Activated T-helper 1 cell treated with anti-CD3 and anti-CD28 coated beads, Interleukin-12 subunit alpha, Interleukin-12 subunit beta, Interleukin-2, Interleukin-4 antibody, amounts not matched to agents 30 ng/mL and 10 ng/mL and 1 ng/mL, durations not matched to agents 14 hours and 24 hours and 36 hours (primary cell): ENCODE data around the gene AMIGO1. TPM values are rescaled to one million over a fixed set of nuclear protein-coding genes. Genes with fewer than 3 reads are reported as not detected.

Experiments
- DNase-seq: peaks from one replicate; pipeline ENCODE4 v3.0.0; 2021; ENCODE audit warnings: low spot score
- H3K27ac Mint-ChIP-seq: one replicate; pipeline ENCODE4 v1.8.0; 2021; ENCODE audit warnings: mild to moderate bottlenecking, mixed read lengths
- H3K27me3 Mint-ChIP-seq: one replicate; pipeline ENCODE4 v1.8.0; 2022; ENCODE audit warnings: mild to moderate bottlenecking, moderate library complexity, mixed read lengths; ENCODE audit not compliant: insufficient read depth
- H3K36me3 Mint-ChIP-seq: one replicate; pipeline ENCODE4 v1.8.0; 2021; ENCODE audit warnings: low read depth, mixed read lengths
- H3K4me1 Mint-ChIP-seq: one replicate; pipeline ENCODE4 v1.8.0; 2021; ENCODE audit warnings: low read depth, mixed read lengths
- H3K4me3 Mint-ChIP-seq: one replicate; pipeline ENCODE4 v1.8.0; 2021; ENCODE audit warnings: mild to moderate bottlenecking, moderate library complexity, mixed read lengths
- H3K9me3 Mint-ChIP-seq: one replicate; pipeline ENCODE4 v1.8.0; 2021; ENCODE audit warnings: mixed read lengths
- intact Hi-C: fragments of 100-400 bp; cut with micrococcal nuclease; formaldehyde crosslinking; loops from one replicate; pipeline ENCODE4 v1.15.1; 2024
- total RNA-seq: library from RNA; stranded (reverse); gene quantifications from 2 replicates; pipeline ENCODE4 v1.2.3, GENCODE V29; 2022

AMIGO1 gene, protein sequence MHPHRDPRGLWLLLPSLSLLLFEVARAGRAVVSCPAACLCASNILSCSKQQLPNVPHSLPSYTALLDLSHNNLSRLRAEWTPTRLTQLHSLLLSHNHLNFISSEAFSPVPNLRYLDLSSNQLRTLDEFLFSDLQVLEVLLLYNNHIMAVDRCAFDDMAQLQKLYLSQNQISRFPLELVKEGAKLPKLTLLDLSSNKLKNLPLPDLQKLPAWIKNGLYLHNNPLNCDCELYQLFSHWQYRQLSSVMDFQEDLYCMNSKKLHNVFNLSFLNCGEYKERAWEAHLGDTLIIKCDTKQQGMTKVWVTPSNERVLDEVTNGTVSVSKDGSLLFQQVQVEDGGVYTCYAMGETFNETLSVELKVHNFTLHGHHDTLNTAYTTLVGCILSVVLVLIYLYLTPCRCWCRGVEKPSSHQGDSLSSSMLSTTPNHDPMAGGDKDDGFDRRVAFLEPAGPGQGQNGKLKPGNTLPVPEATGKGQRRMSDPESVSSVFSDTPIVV
- 1.2 TPM in 2 replicates for total RNA-seq

DNA sequence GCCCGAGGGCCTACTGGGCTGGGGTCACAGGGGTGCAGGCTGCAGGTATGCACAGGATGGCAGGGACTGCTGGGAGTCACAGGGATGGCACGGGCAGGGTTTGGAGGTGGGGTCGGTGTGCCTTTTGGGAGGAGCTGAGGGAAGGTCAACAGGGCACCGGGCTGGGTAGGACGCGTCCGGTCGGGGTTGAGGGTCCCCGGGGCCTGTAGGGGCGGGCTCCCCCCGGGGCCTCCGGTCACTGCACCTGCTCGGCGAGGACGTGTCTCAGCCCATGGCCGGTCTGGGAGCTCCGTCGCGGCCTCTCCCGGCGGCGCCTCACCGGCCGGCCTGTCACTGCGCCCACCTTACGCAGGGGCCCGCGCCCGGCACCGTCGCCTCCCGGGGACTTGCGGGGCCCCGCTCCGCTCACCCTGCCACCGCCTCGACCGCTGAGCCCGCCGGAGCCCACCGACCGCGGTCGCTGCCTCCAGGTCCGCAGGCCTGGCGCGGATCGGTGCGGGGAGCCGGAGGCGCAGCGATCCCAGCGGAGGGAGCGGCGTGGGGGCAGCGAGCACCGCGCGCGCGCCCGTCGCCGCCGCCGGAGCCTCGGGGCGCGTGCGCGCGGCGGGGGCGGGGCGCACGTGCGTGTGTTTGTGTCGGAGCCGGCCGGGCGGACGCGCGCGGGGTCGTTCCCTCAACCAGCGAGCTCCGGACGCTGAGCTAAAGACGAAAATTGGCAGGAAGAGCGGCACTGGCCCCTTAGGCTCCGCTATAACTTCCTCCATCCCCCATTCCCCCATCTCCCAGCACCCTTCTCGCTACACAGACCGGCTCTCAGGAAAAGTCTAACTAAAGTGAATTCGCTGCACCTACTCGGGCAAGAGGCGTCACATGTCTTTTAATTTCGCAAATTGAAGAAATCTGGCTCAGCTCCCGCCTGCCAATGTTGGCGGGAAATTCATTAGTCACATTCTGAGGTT, at the start of gene AMIGO1:
Gene AMIGO1 (minus strand): TSS at position 552 of the 959 bp plus-strand sequence. CDS start 815 bp downstream, outside the sequence.
- peak within 1 kb of the TSS; percentile 49 for H3K27ac Mint-ChIP-seq
- peaks cover 12% of the 10 kb centered on the region for H3K36me3 Mint-ChIP-seq
- peak; percentile 25 for DNase-seq
- intact Hi-C loops = loop anchor here (1.0 kb wide), 2 partner anchors 15 to 23 kb away; partner anchors contain the start of gene CYB561D1
- H3K27me3 Mint-ChIP-seq = peaks cover 51% of the 10 kb centered on the region
- peaks cover 23% of the 10 kb centered on the region for H3K4me1 Mint-ChIP-seq
- H3K9me3 Mint-ChIP-seq = no peaks in the 10 kb centered on the region
- peak within 1 kb of the TSS; percentile 87 for H3K4me3 Mint-ChIP-seq

DNA sequence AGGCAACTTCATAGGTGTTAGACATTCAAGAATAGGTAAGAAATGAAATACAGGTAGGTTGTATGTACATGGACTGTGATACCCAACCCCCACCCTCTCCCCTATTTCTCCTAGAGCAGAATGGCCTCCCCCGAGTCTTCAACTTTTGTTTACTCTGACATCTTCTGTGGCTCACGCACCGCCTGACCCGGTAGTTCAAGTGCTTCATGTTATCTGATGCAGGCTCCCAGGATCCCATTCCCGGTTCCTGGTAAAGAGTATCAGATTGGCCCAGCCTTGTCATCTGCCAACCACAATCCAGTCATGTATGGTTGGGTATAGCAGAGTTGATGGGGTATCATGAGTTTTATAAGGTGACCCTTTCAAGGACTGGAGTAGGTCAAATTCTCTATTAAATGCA, 48.0 kb upstream of the AMIGO1 start:
- H3K27ac Mint-ChIP-seq = no peak overlapping the region
- H3K9me3 Mint-ChIP-seq = no peaks in the 10 kb centered on the region
- peaks cover 11% of the 10 kb centered on the region for H3K36me3 Mint-ChIP-seq
- no peak for DNase-seq
- H3K27me3 Mint-ChIP-seq = no peaks in the 10 kb centered on the region
- intact Hi-C loops = no loop called here
- peaks cover 51% of the 10 kb centered on the region for H3K4me1 Mint-ChIP-seq
- H3K4me3 Mint-ChIP-seq = no peak overlapping the region

DNA sequence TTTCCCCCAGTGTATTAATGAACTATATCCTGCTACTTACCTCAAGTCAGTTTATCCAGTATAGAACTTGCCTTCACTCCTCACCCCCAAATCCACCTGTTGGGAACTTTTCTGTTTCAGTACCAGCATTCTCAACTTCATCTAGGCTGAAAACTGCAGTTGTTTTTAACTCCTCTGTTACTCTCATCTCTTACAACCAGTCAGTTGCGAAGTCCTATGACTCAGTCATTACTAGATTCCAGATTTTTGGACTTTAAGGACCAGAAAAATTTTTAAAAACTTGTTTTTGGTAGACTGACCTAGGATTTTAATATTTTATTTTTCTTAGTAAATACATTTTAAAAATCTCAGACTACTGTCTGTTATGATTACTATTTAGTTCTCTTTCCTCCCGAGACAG, 47.0 kb upstream of the AMIGO1 start:
- H3K4me3 Mint-ChIP-seq = no peak overlapping the region
- peaks cover 52% of the 10 kb centered on the region for H3K4me1 Mint-ChIP-seq
- H3K36me3 Mint-ChIP-seq = peaks cover 11% of the 10 kb centered on the region
- intact Hi-C loops = no loop called here
- no peaks in the 10 kb centered on the region for H3K27me3 Mint-ChIP-seq
- H3K27ac Mint-ChIP-seq = no peak overlapping the region
- no peaks in the 10 kb centered on the region for H3K9me3 Mint-ChIP-seq
- DNase-seq = no peak

- peak within 1 kb of the TSS; percentile 94 for H3K4me3 Mint-ChIP-seq
- H3K4me1 Mint-ChIP-seq = peaks cover 48% of the 10 kb centered on the region
- peaks cover 10% of the 10 kb centered on the region for H3K36me3 Mint-ChIP-seq
- intact Hi-C loops = loop anchor here (1.0 to 10.0 kb wide), 10 partner anchors 73 to 791 kb away; partner anchors contain the start of genes GSTM1, PSMA5, RBM15 and STRIP1
- no peaks in the 10 kb centered on the region for H3K9me3 Mint-ChIP-seq
- H3K27me3 Mint-ChIP-seq = no peaks in the 10 kb centered on the region
- H3K27ac Mint-ChIP-seq = peak within 1 kb of the TSS; percentile 96
- DNase-seq = peak; percentile 96
These were observed 39.1 kb upstream of the AMIGO1 start, which contains the start of gene GNAI3 for GRCh38 chr1:109548321-109549267. GNAI3 (plus strand) TSS chr1:109548615; CDS start chr1:109548721, 106 bp downstream.

GRCh38 chr1:109547463-109548320, 38.2 kb upstream of the AMIGO1 start:
- intact Hi-C loops = loop anchor here (1.0 to 10.0 kb wide), 10 partner anchors 74 to 792 kb away; partner anchors contain the start of genes GSTM1, PSMA5, RBM15 and STRIP1
- DNase-seq = peak; percentile 19
- peaks cover 1% of the 10 kb centered on the region for H3K27me3 Mint-ChIP-seq
- peaks cover 46% of the 10 kb centered on the region for H3K4me1 Mint-ChIP-seq
- peak overlapping the region; percentile 96 for H3K27ac Mint-ChIP-seq
- peaks cover 10% of the 10 kb centered on the region for H3K36me3 Mint-ChIP-seq
- no peaks in the 10 kb centered on the region for H3K9me3 Mint-ChIP-seq
- H3K4me3 Mint-ChIP-seq = peak overlapping the region; percentile 94

DNA sequence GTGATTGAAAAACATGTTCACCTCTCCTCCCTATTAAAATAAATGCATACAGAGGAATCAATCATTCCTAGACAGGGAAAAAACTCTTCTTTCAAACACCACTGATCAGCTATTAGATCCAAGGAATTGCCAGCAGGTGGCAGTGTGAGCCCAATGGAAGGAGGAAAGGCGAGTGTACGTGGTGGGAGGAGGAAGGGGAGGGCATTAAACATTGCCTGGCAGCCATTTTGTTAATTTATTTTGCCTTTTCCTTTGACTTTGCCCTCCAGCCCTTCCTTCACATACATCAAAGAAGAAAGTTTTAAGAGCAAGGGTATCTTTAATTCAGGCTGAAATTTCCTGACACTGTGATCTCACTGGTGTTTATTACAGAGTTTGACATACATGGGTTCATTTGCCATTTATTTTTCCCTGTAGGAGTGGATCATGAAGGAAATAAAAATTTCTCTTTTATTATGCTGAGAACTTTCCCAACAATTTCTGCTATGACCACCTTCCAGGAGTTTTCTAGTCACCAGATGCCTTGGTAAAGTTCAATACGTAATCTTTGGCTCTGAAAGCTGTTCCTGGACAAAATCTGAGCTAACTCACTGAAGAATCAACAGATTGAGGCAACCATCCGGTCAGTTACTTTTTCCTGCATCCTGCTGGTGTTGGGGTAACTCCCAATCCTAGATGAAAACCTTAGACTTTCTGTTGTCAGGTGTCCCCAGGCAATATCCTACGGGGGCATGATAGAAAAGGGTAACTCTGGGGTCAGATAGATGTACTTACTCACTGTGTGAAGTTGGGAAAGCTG, 37.0 kb upstream of the AMIGO1 start:
- intact Hi-C loops = loop anchor here (1.0 to 10.0 kb wide), 7 partner anchors 52 to 438 kb away; partner anchors contain the start of genes AHCYL1, ATXN7L2 and CYB561D1
- peak overlapping the region; percentile 96 for H3K27ac Mint-ChIP-seq
- peaks cover 45% of the 10 kb centered on the region for H3K4me1 Mint-ChIP-seq
- H3K4me3 Mint-ChIP-seq = peak overlapping the region; percentile 94
- H3K9me3 Mint-ChIP-seq = no peaks in the 10 kb centered on the region
- peaks cover 2% of the 10 kb centered on the region for H3K27me3 Mint-ChIP-seq
- H3K36me3 Mint-ChIP-seq = peaks cover 9% of the 10 kb centered on the region
- DNase-seq = peak; percentile 82

DNA sequence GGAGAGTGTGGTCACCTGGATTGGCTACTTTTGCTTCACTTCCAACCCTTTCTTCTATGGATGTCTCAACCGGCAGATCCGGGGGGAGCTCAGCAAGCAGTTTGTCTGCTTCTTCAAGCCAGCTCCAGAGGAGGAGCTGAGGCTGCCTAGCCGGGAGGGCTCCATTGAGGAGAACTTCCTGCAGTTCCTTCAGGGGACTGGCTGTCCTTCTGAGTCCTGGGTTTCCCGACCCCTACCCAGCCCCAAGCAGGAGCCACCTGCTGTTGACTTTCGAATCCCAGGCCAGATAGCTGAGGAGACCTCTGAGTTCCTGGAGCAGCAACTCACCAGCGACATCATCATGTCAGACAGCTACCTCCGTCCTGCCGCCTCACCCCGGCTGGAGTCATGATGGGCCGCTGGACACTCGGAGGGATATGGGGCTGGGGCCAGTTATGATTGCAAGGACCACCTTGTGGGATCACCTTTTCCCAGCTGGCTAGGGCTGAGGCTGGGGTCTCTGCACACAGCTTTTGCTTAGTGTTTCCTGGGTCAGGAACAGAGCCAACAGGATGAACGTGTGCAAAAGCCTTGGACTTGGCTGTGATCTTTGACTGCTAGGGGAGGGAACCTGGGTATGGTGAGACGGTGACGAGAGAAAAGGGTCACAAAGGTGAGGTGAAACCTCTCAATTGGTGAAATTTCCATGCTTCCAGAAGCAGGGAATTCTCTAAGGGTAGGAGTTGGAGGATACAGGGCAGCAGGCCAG, 34.6 kb upstream of the AMIGO1 start:
- peaks cover 11% of the 10 kb centered on the region for H3K27me3 Mint-ChIP-seq
- peaks cover 25% of the 10 kb centered on the region for H3K4me1 Mint-ChIP-seq
- intact Hi-C loops = loop anchor here (10.0 kb wide), 1 partner anchor 351 kb away; no protein-coding TSS in a partner anchor
- H3K36me3 Mint-ChIP-seq = peaks cover 5% of the 10 kb centered on the region
- no peak for DNase-seq
- no peak overlapping the region for H3K4me3 Mint-ChIP-seq
- H3K9me3 Mint-ChIP-seq = no peaks in the 10 kb centered on the region
- no peak overlapping the region for H3K27ac Mint-ChIP-seq

DNA sequence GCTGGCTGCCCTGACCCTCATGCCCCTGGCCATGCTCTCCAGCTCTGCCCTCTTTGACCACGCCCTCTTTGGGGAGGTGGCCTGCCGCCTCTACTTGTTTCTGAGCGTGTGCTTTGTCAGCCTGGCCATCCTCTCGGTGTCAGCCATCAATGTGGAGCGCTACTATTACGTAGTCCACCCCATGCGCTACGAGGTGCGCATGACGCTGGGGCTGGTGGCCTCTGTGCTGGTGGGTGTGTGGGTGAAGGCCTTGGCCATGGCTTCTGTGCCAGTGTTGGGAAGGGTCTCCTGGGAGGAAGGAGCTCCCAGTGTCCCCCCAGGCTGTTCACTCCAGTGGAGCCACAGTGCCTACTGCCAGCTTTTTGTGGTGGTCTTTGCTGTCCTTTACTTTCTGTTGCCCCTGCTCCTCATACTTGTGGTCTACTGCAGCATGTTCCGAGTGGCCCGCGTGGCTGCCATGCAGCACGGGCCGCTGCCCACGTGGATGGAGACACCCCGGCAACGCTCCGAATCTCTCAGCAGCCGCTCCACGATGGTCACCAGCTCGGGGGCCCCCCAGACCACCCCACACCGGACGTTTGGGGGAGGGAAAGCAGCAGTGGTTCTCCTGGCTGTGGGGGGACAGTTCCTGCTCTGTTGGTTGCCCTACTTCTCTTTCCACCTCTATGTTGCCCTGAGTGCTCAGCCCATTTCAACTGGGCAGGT, 33.9 kb upstream of the AMIGO1 start:
- Mint-ChIP-seq H3K27me3 (peaks cover 11% of the 10 kb centered on the region), H3K4me3 (no peak overlapping the region), H3K27ac (no peak overlapping the region), H3K36me3 (peaks cover 2% of the 10 kb centered on the region), H3K9me3 (no peaks in the 10 kb centered on the region), H3K4me1 (peaks cover 21% of the 10 kb centered on the region)
- intact Hi-C loops = loop anchor here (10.0 kb wide), 1 partner anchor 351 kb away; no protein-coding TSS in a partner anchor
- DNase-seq = no peak

DNA sequence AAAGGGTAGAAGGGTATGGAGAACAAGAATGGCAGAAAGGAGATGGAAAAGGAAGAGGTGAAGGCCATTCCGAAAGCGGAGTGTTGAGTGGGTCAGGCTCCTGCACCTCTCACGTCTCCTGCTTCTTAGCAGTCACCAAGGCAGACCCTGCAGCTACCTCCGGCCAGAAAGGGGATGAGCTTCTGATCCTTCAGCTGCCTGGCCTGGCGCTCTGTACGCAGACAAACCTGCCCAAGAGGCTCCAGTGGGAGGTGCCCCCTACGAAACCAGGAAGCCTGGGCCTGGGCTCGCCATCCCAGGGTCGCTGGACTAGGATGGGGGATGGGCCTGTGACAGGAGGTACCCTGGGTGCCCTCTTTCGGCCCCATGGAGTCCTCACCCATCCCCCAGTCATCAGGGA, 33.1 kb upstream of the AMIGO1 start:
- intact Hi-C loops = loop anchor here (10.0 kb wide), 1 partner anchor 352 kb away; no protein-coding TSS in a partner anchor
- Mint-ChIP-seq H3K27ac (no peak overlapping the region), H3K27me3 (peaks cover 11% of the 10 kb centered on the region), H3K36me3 (peaks cover 2% of the 10 kb centered on the region), H3K9me3 (no peaks in the 10 kb centered on the region), H3K4me3 (no peak overlapping the region), H3K4me1 (peaks cover 18% of the 10 kb centered on the region)
- DNase-seq = no peak
